Activated CD4-positive, alpha-beta T cell treated with anti-CD3 and anti-CD28 coated beads, Interleukin-2, amount 10 ng/mL, durations not matched to agents 24 days and 14 days (primary cell): ENCODE measurements around the gene SRGAP2B. TPM values are rescaled to one million over a fixed set of nuclear protein-coding genes. Genes with fewer than 3 reads are reported as not detected.
"Not testable (repeated sequence)": the region's sequence is repeated elsewhere in the genome, so short reads cannot be mapped to it uniquely, and the experiment has no call there.

ENCODE experiments used
- DNase-seq: peaks from one replicate; pipeline ENCODE4 v3.0.0; 2022
- H3K27ac Mint-ChIP-seq: one replicate; pipeline ENCODE4 v1.8.0; 2022; ENCODE audit warnings: mild to moderate bottlenecking, mixed read lengths
- H3K27me3 Mint-ChIP-seq: one replicate; pipeline ENCODE4 v1.8.0; 2022; ENCODE audit warnings: mixed read lengths
- H3K36me3 Mint-ChIP-seq: one replicate; pipeline ENCODE4 v1.8.0; 2022; ENCODE audit warnings: low read depth, mild to moderate bottlenecking, mixed read lengths
- H3K4me1 Mint-ChIP-seq: one replicate; pipeline ENCODE4 v1.8.0; 2021; ENCODE audit warnings: mixed read lengths
- H3K4me3 Mint-ChIP-seq: one replicate; pipeline ENCODE4 v1.8.0; 2022; ENCODE audit warnings: mild to moderate bottlenecking, moderate library complexity, mixed read lengths
- H3K9me3 Mint-ChIP-seq: one replicate; pipeline ENCODE4 v1.8.0; 2021; ENCODE audit warnings: mixed read lengths
- intact Hi-C: fragments of 100-400 bp; cut with micrococcal nuclease; formaldehyde crosslinking; loops from one replicate; pipeline ENCODE4 v1.15.1; 2023
- total RNA-seq: library from RNA; stranded (reverse); gene quantifications from 2 replicates; pipeline ENCODE4 v1.2.3, GENCODE V29; 2022

Gene SRGAP2B
- total RNA-seq, result 28.9 and 39.9 TPM in 2 replicates

DNA sequence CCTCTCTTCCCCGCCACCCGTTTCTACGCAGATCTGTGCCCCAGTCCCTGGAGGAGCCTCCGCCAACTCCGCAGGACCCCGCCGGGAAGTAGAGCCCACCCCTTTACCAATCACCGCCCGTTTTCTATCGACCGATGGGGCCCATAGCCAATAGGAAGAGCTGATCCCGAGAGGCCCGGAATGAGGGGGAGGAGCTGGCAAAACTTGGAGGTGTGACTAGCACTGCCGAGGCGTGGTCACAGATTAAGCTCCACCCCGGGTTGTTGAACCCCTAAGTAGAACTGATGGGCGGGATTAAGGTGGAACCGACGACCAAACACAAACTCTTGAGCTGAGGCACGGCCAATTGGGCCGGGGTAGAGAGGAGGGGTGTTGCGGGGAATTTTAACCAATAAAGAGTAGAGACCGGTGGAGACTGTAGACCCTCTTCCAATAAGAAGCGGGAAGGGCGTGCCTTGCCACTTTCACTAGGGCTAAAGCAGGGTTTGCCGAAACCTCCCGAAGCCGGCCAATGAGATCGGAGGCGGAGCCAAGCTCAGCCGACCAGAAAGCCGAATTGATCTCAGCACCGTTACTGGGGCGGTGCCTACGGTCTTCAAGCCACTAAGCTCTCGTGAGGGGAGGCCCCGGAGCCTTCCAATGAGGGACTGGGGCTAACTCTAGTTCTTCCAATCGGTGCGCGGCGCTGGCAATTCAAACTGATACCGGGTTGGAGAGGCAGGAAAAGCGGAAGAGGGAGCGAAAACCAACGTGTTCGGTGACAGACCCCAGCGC, at the start of gene SRGAP2B, which contains the start of gene FAM72D:
Gene SRGAP2B, minus strand, starts transcription at position 45 of the 774 bp plus-strand sequence. CDS start 2,427 bp downstream, outside the sequence.
Gene FAM72D, plus strand, starts transcription at position 691 of the 774 bp plus-strand sequence. CDS start 874 bp downstream, outside the sequence.
- intact Hi-C loops, H3K27me3 Mint-ChIP-seq, H3K9me3 Mint-ChIP-seq, H3K4me1 Mint-ChIP-seq, H3K36me3 Mint-ChIP-seq, DNase-seq, H3K27ac Mint-ChIP-seq: not testable (repeated sequence)
- peak within 1 kb of the TSS; percentile 35 for H3K4me3 Mint-ChIP-seq

DNA sequence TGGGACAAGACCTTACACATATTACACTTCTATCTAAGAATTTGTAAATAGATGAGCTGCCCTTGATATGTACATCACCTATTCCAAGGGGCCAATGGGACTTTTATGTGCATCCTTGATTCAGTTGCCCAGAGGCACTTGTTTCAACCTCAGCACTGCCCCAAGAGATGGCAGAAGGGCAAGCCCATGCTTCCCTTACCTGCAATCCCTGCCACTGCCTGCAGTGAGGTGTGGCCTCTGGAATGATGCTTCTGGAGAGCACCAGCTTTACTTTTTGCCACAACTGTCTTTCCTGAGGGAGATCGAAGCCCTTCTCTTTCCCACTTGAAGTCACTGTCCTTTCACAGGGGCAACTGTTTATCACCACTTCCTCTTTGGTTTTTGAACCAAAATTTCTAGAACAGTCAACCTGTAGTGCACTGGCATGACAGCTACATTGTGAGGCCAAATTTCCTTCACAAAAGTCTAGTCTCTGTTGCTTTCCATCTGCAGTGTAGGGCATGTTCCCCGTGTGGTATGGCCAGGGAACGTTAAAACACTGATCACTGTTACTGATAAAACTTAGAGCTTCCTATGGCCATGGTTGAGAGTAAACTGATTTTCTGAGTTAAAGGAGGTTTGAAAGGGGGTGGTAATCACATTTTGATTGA, 49.3 kb upstream of the SRGAP2B start:
- H3K27me3 Mint-ChIP-seq, H3K4me3 Mint-ChIP-seq, H3K4me1 Mint-ChIP-seq, H3K27ac Mint-ChIP-seq, H3K9me3 Mint-ChIP-seq, DNase-seq, intact Hi-C loops, H3K36me3 Mint-ChIP-seq: not testable (repeated sequence)

DNA sequence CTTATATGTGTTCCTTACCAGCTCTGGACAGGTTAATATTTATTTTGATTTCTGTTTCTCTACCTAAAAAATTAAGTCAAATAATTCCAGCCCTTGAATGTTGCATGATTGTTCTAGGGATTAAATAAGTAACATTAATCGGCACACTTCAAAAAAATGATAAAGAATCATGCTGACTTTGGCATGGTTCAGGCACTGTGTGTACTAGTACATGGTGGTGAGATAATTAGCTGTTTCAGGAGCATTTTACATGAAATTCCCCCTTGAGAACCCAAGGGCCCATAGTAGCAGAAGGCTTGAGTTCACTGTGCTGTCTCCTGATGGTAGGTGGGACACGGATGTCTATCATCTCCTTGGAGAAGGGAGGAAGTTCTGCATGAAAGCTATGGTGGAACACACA, 45.4 kb upstream of the SRGAP2B start:
- H3K27ac Mint-ChIP-seq, DNase-seq, intact Hi-C loops, H3K36me3 Mint-ChIP-seq, H3K27me3 Mint-ChIP-seq, H3K9me3 Mint-ChIP-seq, H3K4me1 Mint-ChIP-seq, H3K4me3 Mint-ChIP-seq: not testable (repeated sequence)

DNA sequence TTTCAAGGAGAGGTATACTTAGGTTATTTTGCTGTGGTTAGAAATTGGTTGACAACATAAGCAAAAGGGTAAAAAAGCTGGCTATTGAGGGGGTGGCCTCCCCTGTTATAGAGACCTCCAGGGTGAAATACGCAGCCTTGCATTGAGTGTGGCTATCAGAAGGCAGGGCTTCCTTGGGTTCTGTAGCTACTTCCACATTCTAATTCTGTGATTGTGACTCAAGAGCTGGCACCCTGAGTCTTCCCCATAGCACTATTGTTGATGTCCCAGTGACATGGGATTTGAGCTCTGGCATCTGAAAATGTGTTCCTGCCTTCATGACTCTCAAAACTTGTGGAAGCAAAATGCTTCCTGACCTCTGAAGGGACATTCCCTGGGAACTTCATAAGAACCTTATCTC, 39.3 kb upstream of the SRGAP2B start:
- H3K27me3 Mint-ChIP-seq, H3K27ac Mint-ChIP-seq, H3K36me3 Mint-ChIP-seq, H3K9me3 Mint-ChIP-seq, H3K4me1 Mint-ChIP-seq, H3K4me3 Mint-ChIP-seq, DNase-seq, intact Hi-C loops: not testable (repeated sequence)

DNA sequence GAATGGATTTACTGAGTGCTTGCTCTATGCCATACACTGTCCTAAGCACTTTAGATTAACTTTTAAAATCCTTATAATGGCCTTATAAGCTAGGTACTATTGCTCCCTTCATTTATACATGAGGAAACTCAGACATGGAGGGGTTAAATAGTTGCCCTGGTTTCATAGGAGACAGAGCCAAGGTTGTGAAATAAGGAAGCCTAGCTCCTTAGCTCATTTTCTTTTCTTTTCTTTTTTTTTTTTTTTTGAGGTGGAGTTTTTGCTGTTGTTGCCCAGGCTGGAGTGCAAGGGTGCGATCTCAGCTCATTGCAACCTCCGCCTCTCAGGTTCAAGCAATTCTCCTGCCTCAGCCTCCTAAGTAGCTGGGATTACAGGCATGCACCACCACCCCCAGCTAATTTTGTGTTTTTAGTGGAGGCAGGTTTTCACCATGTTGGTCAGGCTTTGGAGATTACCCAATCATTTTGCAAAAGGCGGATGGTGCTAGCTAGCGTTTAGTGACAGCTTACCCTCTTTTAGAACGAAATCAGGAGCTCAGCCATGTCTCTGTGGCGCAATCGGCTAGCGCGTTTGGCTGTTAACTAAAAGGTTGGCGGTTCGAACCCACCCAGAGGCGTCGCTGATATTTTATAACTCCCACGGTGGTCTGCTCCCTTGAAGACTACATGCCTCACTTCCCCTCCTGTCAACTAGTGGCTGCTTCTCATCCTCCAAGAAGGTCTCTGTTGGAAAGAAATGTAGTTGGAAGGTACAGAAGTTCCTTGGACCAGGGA, 33.8 kb upstream of the SRGAP2B start:
- H3K4me3 Mint-ChIP-seq, H3K27me3 Mint-ChIP-seq, intact Hi-C loops, H3K36me3 Mint-ChIP-seq, H3K9me3 Mint-ChIP-seq, DNase-seq, H3K27ac Mint-ChIP-seq, H3K4me1 Mint-ChIP-seq: not testable (repeated sequence)

DNA sequence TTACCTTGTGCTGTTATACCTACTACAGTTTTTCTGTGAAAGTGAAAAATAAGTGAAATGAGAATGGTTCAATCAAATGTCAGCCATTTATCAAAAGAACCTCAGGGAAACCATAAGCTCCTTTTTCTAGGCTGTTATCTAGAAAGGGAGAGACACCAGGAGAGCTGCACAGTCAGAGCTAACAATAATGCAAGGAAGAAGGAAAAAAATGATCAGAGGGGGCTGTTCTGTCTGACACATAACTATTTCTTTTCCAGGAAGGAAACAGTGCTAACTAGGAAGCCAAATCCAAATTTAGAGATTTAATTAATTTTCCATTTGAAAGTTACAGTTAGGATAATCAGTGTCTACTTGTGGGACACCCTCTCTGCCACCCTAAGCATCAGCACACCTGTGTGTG, 32.0 kb upstream of the SRGAP2B start:
- H3K27ac Mint-ChIP-seq, intact Hi-C loops, H3K4me3 Mint-ChIP-seq, H3K9me3 Mint-ChIP-seq, H3K4me1 Mint-ChIP-seq, H3K36me3 Mint-ChIP-seq, H3K27me3 Mint-ChIP-seq, DNase-seq: not testable (repeated sequence)

DNA sequence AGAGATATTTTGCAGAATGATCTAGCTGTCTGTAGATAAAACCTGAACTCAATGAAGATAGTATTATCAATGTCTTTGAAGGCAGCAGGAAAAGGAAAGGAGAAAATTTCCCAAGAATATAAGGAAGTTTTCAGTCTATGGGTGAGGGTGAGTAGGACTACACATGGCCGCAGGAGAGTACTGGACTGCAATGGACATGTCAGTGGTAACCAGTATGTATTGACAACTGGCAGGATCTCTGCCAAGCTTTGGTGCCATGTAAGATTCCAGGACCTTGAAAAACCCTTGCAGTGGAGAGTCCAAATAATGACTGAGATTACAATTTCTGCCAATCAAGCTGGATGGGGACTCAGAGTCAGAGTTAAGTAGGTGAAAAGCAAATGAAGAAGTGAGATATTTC, 30.0 kb upstream of the SRGAP2B start:
- H3K36me3 Mint-ChIP-seq, H3K27ac Mint-ChIP-seq, intact Hi-C loops, H3K4me3 Mint-ChIP-seq, H3K9me3 Mint-ChIP-seq, DNase-seq, H3K4me1 Mint-ChIP-seq, H3K27me3 Mint-ChIP-seq: not testable (repeated sequence)

DNA sequence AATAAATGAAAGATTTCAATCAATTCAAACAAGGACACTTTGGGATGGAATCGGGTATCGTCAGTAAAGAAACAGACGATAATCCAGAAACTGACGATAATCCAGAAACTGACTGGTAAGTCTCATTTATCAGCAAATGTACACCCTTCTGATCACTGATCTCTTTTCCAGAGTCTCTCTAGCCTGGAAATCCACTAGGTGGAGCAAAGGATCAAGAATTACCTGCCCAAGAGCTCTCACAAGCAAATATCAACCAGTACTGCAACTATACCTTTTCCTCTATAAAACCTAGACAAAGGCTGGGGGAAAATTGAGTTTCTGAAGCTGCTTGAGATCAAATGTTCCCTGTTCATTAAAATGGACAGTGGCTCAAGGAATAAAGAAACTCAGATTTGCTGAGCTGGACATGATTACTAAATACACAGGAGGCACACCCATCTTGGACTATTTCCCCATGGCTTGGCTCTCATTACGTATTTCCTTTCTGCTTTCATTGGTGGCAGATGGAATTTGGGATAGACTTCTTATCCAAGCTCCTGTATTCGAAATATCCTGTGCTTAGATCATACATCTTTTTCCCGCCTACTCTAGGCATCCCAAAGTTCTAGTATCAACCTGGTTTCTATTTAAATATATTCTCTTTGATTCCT, 29.0 kb upstream of the SRGAP2B start:
- DNase-seq, H3K36me3 Mint-ChIP-seq, intact Hi-C loops, H3K27ac Mint-ChIP-seq, H3K4me3 Mint-ChIP-seq, H3K4me1 Mint-ChIP-seq, H3K9me3 Mint-ChIP-seq, H3K27me3 Mint-ChIP-seq: not testable (repeated sequence)

DNA sequence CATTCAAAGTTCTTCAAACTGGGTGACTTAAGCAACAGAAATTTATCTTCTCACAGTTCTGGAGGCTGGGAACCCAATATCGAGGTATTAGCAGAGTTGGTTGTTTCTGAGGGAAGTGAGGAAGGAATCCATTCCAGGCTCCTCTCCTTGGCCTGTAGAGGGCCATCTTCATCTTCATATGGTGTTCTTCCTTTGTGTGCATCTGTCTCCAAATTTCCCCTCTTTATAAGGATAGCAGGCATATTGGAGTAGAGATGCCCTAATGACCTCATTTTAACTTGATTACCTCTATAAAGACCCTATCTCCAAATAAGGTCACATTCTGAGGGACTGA, 27.9 kb upstream of the SRGAP2B start:
- intact Hi-C loops, result not testable (repeated sequence)

DNA sequence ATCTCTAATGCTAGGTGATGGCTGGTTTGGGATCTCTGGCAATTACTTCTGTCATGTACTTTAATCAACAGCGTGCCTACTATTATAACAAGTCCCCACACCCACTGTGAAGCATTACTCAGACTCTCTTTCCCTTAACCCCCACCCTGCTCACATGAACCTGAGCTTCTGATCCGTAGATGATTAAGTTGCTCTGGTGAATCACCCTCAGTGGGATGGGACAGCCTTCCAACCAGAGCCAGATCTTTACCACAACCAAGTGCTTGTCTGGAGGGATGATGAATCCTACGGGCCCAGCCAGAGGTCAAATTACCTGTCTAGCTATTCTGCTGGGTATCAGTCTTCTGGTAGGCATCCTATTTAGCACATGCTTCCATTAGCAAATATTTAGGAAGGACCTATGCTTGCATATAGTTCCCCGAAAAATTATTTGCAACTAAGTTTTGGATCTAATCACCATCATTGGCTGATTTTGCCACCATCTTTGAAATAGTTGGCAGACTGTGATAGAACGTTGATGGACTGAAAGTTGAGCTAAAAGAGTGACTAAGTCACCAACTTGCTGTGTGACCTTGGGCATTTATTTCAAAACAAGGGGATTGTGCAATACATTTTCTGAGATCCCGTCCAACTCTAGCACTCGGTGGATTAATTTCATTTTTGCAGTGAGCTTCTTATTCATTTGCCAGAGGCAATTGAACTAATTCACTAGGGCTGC, 27.4 kb upstream of the SRGAP2B start:
- H3K36me3 Mint-ChIP-seq, H3K4me3 Mint-ChIP-seq, H3K27me3 Mint-ChIP-seq, H3K27ac Mint-ChIP-seq, H3K4me1 Mint-ChIP-seq, intact Hi-C loops, H3K9me3 Mint-ChIP-seq, DNase-seq: not testable (repeated sequence)

More for the DNA sequence above, 27.9 kb upstream of the SRGAP2B start:
- not testable (repeated sequence) for H3K27ac Mint-ChIP-seq, DNase-seq, H3K4me1 Mint-ChIP-seq, H3K36me3 Mint-ChIP-seq, H3K4me3 Mint-ChIP-seq, H3K9me3 Mint-ChIP-seq, H3K27me3 Mint-ChIP-seq

DNA sequence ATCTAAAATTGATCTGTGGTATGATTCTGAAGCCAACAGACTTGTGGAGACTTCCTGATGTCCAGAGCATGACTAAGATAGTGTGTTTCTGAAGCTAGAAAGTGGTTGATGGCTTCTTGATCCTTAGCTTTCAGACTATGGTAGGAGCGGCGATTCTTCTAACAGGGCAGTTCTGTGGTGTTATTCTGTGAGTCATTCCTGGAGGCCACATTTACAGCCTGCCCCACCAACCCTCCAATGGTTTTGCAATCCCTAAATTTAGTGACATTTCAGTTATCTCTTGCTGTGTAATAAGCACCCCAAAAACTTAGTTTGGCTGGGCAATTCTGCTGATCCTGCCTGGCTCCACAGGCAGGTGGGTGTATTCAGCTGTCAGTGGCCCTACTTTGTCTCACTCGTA, 24.7 kb upstream of the SRGAP2B start:
- H3K4me1 Mint-ChIP-seq, H3K36me3 Mint-ChIP-seq, H3K27me3 Mint-ChIP-seq, H3K4me3 Mint-ChIP-seq, H3K9me3 Mint-ChIP-seq, H3K27ac Mint-ChIP-seq, DNase-seq, intact Hi-C loops: not testable (repeated sequence)

DNA sequence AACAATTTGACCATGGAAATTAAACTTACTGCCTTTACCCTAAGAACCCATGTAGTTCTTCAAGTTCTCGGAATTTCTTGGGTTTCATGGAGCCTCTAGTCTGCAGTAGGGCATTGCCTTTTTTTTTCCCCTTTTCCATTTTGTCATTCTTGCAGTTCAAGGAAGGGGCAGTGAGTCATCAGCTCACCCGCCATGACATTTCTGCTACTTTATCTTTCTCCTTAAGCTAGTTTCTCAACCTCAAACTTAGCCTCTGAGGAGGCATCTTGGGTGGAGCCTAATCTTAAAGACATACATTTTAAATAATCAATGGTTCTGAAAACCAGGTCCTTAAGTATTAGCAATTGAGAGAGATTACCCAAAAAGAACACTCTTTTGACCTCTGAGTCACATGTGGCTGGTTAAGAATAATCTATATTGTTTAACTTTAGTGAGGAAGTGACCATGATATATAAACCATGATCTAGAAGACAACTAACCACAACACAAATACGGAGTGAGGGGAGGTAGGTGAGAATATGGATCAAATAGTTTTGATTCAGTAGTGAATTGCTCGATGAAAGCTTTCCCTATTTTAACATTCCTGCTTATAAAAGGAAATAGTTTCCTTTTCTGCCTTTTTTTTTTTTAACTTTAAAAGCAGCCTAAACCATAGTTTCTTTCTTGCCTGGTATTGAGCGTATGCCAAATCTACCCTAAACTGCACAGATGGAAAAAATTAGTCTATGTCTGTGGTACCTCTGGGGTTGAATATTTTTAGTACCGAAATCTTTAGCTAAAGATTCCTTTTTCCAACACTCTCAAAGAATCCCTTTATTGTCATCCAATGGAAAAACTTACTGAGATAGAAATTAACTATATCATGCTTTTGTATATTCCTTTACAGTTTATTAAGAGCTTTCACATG, 20.7 kb upstream of the SRGAP2B start:
- H3K27me3 Mint-ChIP-seq, H3K27ac Mint-ChIP-seq, intact Hi-C loops, H3K4me1 Mint-ChIP-seq, H3K36me3 Mint-ChIP-seq, H3K9me3 Mint-ChIP-seq, H3K4me3 Mint-ChIP-seq, DNase-seq: not testable (repeated sequence)
